Astrocyte (in vitro differentiated cells and primary cell): ENCODE data around the gene AMFR. TPM values are rescaled to one million over a fixed set of nuclear protein-coding genes. Genes with fewer than 3 reads are reported as not detected.

Experiments used
- DNase-seq: peaks from one replicate; pipeline ENCODE4 v3.0.0-alpha.2; 2010; ENCODE audit warnings: low read depth
- FAIRE-seq: peaks from 2 replicates; lab custom pipeline; 2011; peaks lifted over from hg19 to GRCh38; lab: Jason Lieb, UNC
- H2AFZ ChIP-seq: 2 replicates; pipeline ENCODE4 v1.6.0; 2012; ENCODE audit warnings: low read depth, low read length, inconsistent platforms
- H3K27ac ChIP-seq: 2 replicates; pipeline ENCODE4 v1.5.1; 2011; ENCODE audit warnings: low read depth, low read length, inconsistent platforms
- H3K27me3 ChIP-seq: 2 replicates; pipeline ENCODE4 v1.6.0; 2011; ENCODE audit warnings: low read length, inconsistent platforms; ENCODE audit not compliant: insufficient read depth
- H3K36me3 ChIP-seq: 2 replicates; pipeline ENCODE4 v1.5.1; 2011; ENCODE audit warnings: low read length, inconsistent platforms; ENCODE audit not compliant: insufficient read depth
- H3K4me1 ChIP-seq: 2 replicates; pipeline ENCODE4 v1.5.1; 2011; ENCODE audit warnings: low read length, inconsistent platforms; ENCODE audit not compliant: insufficient read depth
- H3K4me2 ChIP-seq: 2 replicates; pipeline ENCODE4 v1.6.0; 2012; ENCODE audit warnings: low read length, inconsistent platforms
- H3K4me3 ChIP-seq: 2 replicates; pipeline ENCODE4 v1.5.1; 2011; ENCODE audit warnings: low read depth, mild to moderate bottlenecking, low read length, inconsistent platforms; ENCODE audit not compliant: insufficient read depth
- H3K79me2 ChIP-seq: 2 replicates; pipeline ENCODE4 v1.6.0; 2012; ENCODE audit warnings: mild to moderate bottlenecking, low read length, inconsistent platforms; ENCODE audit not compliant: insufficient read depth
- H3K9ac ChIP-seq: 2 replicates; pipeline ENCODE4 v1.6.0; 2012; ENCODE audit warnings: mild to moderate bottlenecking, low read length, inconsistent platforms
- H3K9me3 ChIP-seq: 2 replicates; pipeline ENCODE4 v1.5.1; 2012; ENCODE audit warnings: low read depth, mild to moderate bottlenecking, low read length, inconsistent platforms; ENCODE audit not compliant: insufficient read depth
- H4K20me1 ChIP-seq: 2 replicates; pipeline ENCODE4 v1.6.0; 2012; ENCODE audit warnings: low read length, inconsistent platforms; ENCODE audit not compliant: insufficient read depth
- H3K27ac Mint-ChIP-seq: one replicate; pipeline ENCODE4 v1.8.0; 2021; ENCODE audit warnings: mild to moderate bottlenecking, mixed read lengths; ENCODE audit not compliant: unreplicated experiment
- H3K27me3 Mint-ChIP-seq: one replicate; pipeline ENCODE4 v1.8.0; 2021; ENCODE audit warnings: low read depth, mixed read lengths; ENCODE audit not compliant: unreplicated experiment
- H3K36me3 Mint-ChIP-seq: one replicate; pipeline ENCODE4 v1.8.0; 2021; ENCODE audit warnings: low read depth, mixed read lengths; ENCODE audit not compliant: unreplicated experiment
- H3K4me1 Mint-ChIP-seq: one replicate; pipeline ENCODE4 v1.8.0; 2021; ENCODE audit warnings: low read depth, mixed read lengths; ENCODE audit not compliant: unreplicated experiment
- H3K4me3 Mint-ChIP-seq: one replicate; pipeline ENCODE4 v1.8.0; 2021; ENCODE audit warnings: mild to moderate bottlenecking, moderate library complexity, mixed read lengths; ENCODE audit not compliant: unreplicated experiment
- H3K9me3 Mint-ChIP-seq: one replicate; pipeline ENCODE4 v1.8.0; 2021; ENCODE audit warnings: mild to moderate bottlenecking, mixed read lengths; ENCODE audit not compliant: unreplicated experiment
- CTCF ChIP-seq: IDR thresholded peaks from 2 replicates; pipeline ENCODE4 v1.5.1; 2011; ENCODE audit warnings: low read depth, mild to moderate bottlenecking, inconsistent platforms, low read length, moderate library complexity; ENCODE audit not compliant: insufficient read depth
- EZH2 ChIP-seq: IDR thresholded peaks from 2 replicates; pipeline ENCODE4 v1.6.1; 2012; ENCODE audit warnings: mild to moderate bottlenecking, low read length, inconsistent platforms; ENCODE audit not compliant: insufficient read depth
- total RNA-seq: library from RNA; stranded (reverse); gene quantifications from 2 replicates; pipeline ENCODE4 v1.2.1, GENCODE V29; 2021

The AMFR gene
- total RNA-seq, 1 donor from 2014 or later: 86.2 TPM

DNA sequence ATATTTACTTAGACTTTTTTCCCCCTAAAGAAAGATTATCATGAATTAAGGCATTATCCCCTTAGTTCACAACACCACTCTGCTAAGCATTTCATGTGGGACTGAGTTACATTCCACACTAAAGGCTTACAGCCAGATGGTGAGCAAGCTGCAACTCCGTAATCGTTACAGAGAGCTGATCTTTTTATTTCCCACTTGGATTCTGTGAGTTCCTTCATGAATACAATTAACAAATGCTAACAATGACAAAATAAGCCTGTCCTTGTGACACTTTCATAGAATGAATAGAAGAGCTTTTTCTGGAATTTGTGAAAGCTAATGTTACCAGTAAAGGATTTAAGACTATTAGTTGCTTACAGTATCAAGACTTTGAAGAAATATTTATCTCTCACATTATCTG, 34.8 kb upstream of the AMFR start:
- no peak overlapping the region for H3K27ac ChIP-seq
- no peaks in the 10 kb centered on the region for H3K27me3 ChIP-seq
- H3K4me3 ChIP-seq: no peak overlapping the region
- Mint-ChIP-seq H3K36me3 (peaks cover 19% of the 10 kb centered on the region), H3K27me3 (no peaks in the 10 kb centered on the region), H3K4me3 (no peak overlapping the region), H3K4me1 (no peaks in the 10 kb centered on the region), H3K27ac (no peak overlapping the region), H3K9me3 (no peaks in the 10 kb centered on the region)
- H3K4me1 ChIP-seq: no peaks in the 10 kb centered on the region
- no peaks in the 10 kb centered on the region for H3K9me3 ChIP-seq
- no peak overlapping the region for H2AFZ ChIP-seq
- TF ChIP-seq EZH2 (no peak), CTCF (no peak)
- no peak overlapping the region for H3K4me2 ChIP-seq
- DNase-seq (peak; percentile 21), FAIRE-seq (no peak)
- no peak overlapping the region for H3K9ac ChIP-seq
- peaks cover 11% of the 10 kb centered on the region for H4K20me1 ChIP-seq
- no peaks in the 10 kb centered on the region for H3K79me2 ChIP-seq
- peaks cover 56% of the 10 kb centered on the region for H3K36me3 ChIP-seq

- no peaks in the 10 kb centered on the region for H3K27me3 ChIP-seq
- Mint-ChIP-seq H3K9me3 (no peaks in the 10 kb centered on the region), H3K27ac (no peak overlapping the region), H3K4me3 (no peak overlapping the region), H3K27me3 (no peaks in the 10 kb centered on the region), H3K36me3 (peaks cover 15% of the 10 kb centered on the region), H3K4me1 (no peaks in the 10 kb centered on the region)
- H3K4me3 ChIP-seq: no peak overlapping the region
- no peaks in the 10 kb centered on the region for H3K4me1 ChIP-seq
- H3K9me3 ChIP-seq: no peaks in the 10 kb centered on the region
- H3K9ac ChIP-seq: no peak overlapping the region
- peaks cover 19% of the 10 kb centered on the region for H4K20me1 ChIP-seq
- FAIRE-seq (no peak), DNase-seq (no peak)
- H3K79me2 ChIP-seq: peaks cover 9% of the 10 kb centered on the region
- TF ChIP-seq EZH2 (no peak), CTCF (no peak)
- H3K27ac ChIP-seq: no peak overlapping the region
- no peak overlapping the region for H2AFZ ChIP-seq
- peaks cover 54% of the 10 kb centered on the region for H3K36me3 ChIP-seq
- no peak overlapping the region for H3K4me2 ChIP-seq
Observed at GRCh38 chr16:56457927-56458470, 32.7 kb upstream of the AMFR start.
